Measurements from ENCODE around the gene SSC4D.
"Not testable (repeated sequence)": the region's sequence is repeated elsewhere in the genome, so short reads cannot be mapped to it uniquely, and the experiment has no call there.

The SSC4D gene

GRCh38 chr7:76409537-76409936, at the start of gene SSC4D:
SSC4D (minus strand) TSS chr7:76409697; CDS start chr7:76404439, 5,258 bp downstream.
- Mint-ChIP-seq H3K4me3 (no peak within 1 kb of the TSS), H3K27me3 (no peaks in the 10 kb centered on the region), H3K27ac (peak within 1 kb of the TSS; percentile 22 to 87), H3K4me1 (no peaks in the 10 kb centered on the region), H3K9me3 (no peaks in the 10 kb centered on the region)
- DNase-seq (no peak), ATAC-seq (no peak)

- not testable (repeated sequence) for H3K27ac Mint-ChIP-seq, ATAC-seq, H3K9me3 Mint-ChIP-seq, DNase-seq, H3K27me3 Mint-ChIP-seq, H3K4me3 Mint-ChIP-seq, H3K4me1 Mint-ChIP-seq
These were observed 49.0 kb upstream of the SSC4D start for GRCh38 chr7:76458504-76458903.

GRCh38 chr7:76457017-76457416, 47.5 kb upstream of the SSC4D start:
- DNase-seq, H3K27me3 Mint-ChIP-seq, H3K27ac Mint-ChIP-seq, H3K9me3 Mint-ChIP-seq, H3K4me1 Mint-ChIP-seq, ATAC-seq, H3K4me3 Mint-ChIP-seq: not testable (repeated sequence)

- peak overlapping the region in 1 of 2 donors; percentile 42 for H3K4me3 Mint-ChIP-seq
- H3K27me3 Mint-ChIP-seq, H3K9me3 Mint-ChIP-seq: not testable (repeated sequence)
- peaks cover 21% of the 10 kb centered on the region for H3K4me1 Mint-ChIP-seq
- H3K27ac Mint-ChIP-seq = peak overlapping the region in 1 of 2 donors; percentile 86
- DNase-seq = peak in 1 of 2 donors; percentile 45
- ATAC-seq = peak; percentile 82
These were observed 36.1 kb upstream of the SSC4D start for GRCh38 chr7:76445577-76446008.

GRCh38 chr7:76443846-76444245, 34.3 kb upstream of the SSC4D start:
- Mint-ChIP-seq H3K4me1 (peaks cover 21% of the 10 kb centered on the region), H3K27ac (peak overlapping the region; percentile 58 to 67), H3K4me3 (peak overlapping the region; percentile 37 to 56)
- ATAC-seq = peak; percentile 89
- H3K27me3 Mint-ChIP-seq, H3K9me3 Mint-ChIP-seq: not testable (repeated sequence)
- DNase-seq = peak; percentile 29 to 52

- peaks cover 21% of the 10 kb centered on the region for H3K4me1 Mint-ChIP-seq
- not testable (repeated sequence) for H3K9me3 Mint-ChIP-seq, ATAC-seq, H3K27me3 Mint-ChIP-seq, DNase-seq, H3K27ac Mint-ChIP-seq, H3K4me3 Mint-ChIP-seq
These were observed 33.4 kb upstream of the SSC4D start for GRCh38 chr7:76442664-76443446.

GRCh38 chr7:76441792-76442191, 32.3 kb upstream of the SSC4D start:
- DNase-seq, H3K27me3 Mint-ChIP-seq, H3K9me3 Mint-ChIP-seq, H3K4me3 Mint-ChIP-seq, H3K27ac Mint-ChIP-seq: not testable (repeated sequence)
- H3K4me1 Mint-ChIP-seq = peaks cover 21% of the 10 kb centered on the region
- ATAC-seq = peak; percentile 40

- not testable (repeated sequence) for H3K4me3 Mint-ChIP-seq, H3K27ac Mint-ChIP-seq, ATAC-seq, H3K9me3 Mint-ChIP-seq, H3K27me3 Mint-ChIP-seq, DNase-seq
- peaks cover 21% of the 10 kb centered on the region for H3K4me1 Mint-ChIP-seq
These were observed 30.9 kb upstream of the SSC4D start for GRCh38 chr7:76440404-76440803.

- H3K4me1 Mint-ChIP-seq = peaks cover 14% of the 10 kb centered on the region
- DNase-seq, H3K4me3 Mint-ChIP-seq, ATAC-seq, H3K27me3 Mint-ChIP-seq, H3K27ac Mint-ChIP-seq, H3K9me3 Mint-ChIP-seq: not testable (repeated sequence)
These were observed 29.8 kb upstream of the SSC4D start for GRCh38 chr7:76439120-76439888.

GRCh38 chr7:76437873-76438272, 28.4 kb upstream of the SSC4D start:
- H3K4me3 Mint-ChIP-seq, H3K27ac Mint-ChIP-seq, H3K4me1 Mint-ChIP-seq, H3K9me3 Mint-ChIP-seq, H3K27me3 Mint-ChIP-seq: not testable (repeated sequence)
- DNase-seq = peak; percentile 47 to 60
- peak; percentile 78 for ATAC-seq

GRCh38 chr7:76430836-76431235, 21.3 kb upstream of the SSC4D start:
- H3K9me3 Mint-ChIP-seq = no peaks in the 10 kb centered on the region
- no peak for ATAC-seq
- H3K27ac Mint-ChIP-seq = no peak overlapping the region
- no peak overlapping the region for H3K4me3 Mint-ChIP-seq
- peaks cover 17% of the 10 kb centered on the region for H3K4me1 Mint-ChIP-seq
- H3K27me3 Mint-ChIP-seq = no peaks in the 10 kb centered on the region
- no peak for DNase-seq

GRCh38 chr7:76430211-76430610, 20.7 kb upstream of the SSC4D start:
- Mint-ChIP-seq H3K4me3 (no peak overlapping the region), H3K9me3 (no peaks in the 10 kb centered on the region), H3K27ac (no peak overlapping the region), H3K27me3 (peaks cover 2% of the 10 kb centered on the region), H3K4me1 (peaks cover 18% of the 10 kb centered on the region)
- ATAC-seq = no peak
- no peak for DNase-seq

GRCh38 chr7:76428868-76429805, 19.6 kb upstream of the SSC4D start:
- peaks cover 13% of the 10 kb centered on the region for H3K27me3 Mint-ChIP-seq
- ATAC-seq (no peak), DNase-seq (no peak)
- H3K9me3 Mint-ChIP-seq = no peaks in the 10 kb centered on the region
- H3K4me3 Mint-ChIP-seq = no peak overlapping the region
- H3K4me1 Mint-ChIP-seq = peaks cover 29% of the 10 kb centered on the region
- H3K27ac Mint-ChIP-seq = no peak overlapping the region

GRCh38 chr7:76428149-76428823, 18.8 kb upstream of the SSC4D start:
- Mint-ChIP-seq H3K27ac (no peak overlapping the region), H3K4me1 (peaks cover 33% of the 10 kb centered on the region), H3K9me3 (no peaks in the 10 kb centered on the region), H3K27me3 (peaks cover 19% of the 10 kb centered on the region), H3K4me3 (no peak overlapping the region)
- no peak for DNase-seq
- no peak for ATAC-seq

GRCh38 chr7:76427635-76428034, 18.1 kb upstream of the SSC4D start:
- DNase-seq (no peak), ATAC-seq (no peak)
- H3K4me1 Mint-ChIP-seq = peaks cover 33% of the 10 kb centered on the region
- H3K27ac Mint-ChIP-seq = no peak overlapping the region
- no peaks in the 10 kb centered on the region for H3K9me3 Mint-ChIP-seq
- peaks cover 19% of the 10 kb centered on the region for H3K27me3 Mint-ChIP-seq
- no peak overlapping the region for H3K4me3 Mint-ChIP-seq
